PFSK-1 (cell line): ENCODE data around the gene GAPT.

ENCODE experiments used
- FOXP2 ChIP-seq: optimal IDR thresholded peaks from 2 replicates; pipeline ENCODE3; 2011; ENCODE audit warnings: borderline replicate concordance, control low read depth, inconsistent platforms; ENCODE audit not compliant: insufficient read depth; ENCODE audit errors: extremely low read length, extremely low read depth
- POLR2AphosphoS5 ChIP-seq: IDR thresholded peaks from 2 replicates; pipeline ENCODE4 v1.6.1; 2012; ENCODE audit warnings: low read depth, mild to moderate bottlenecking, control low read depth, low read length, moderate library complexity
- SIN3A ChIP-seq: IDR thresholded peaks from 2 replicates; pipeline ENCODE4 v1.6.1; 2012; ENCODE audit warnings: mild to moderate bottlenecking, low read length, moderate library complexity, borderline replicate concordance; ENCODE audit not compliant: insufficient read depth
- TAF1 ChIP-seq: IDR thresholded peaks from 2 replicates; pipeline ENCODE4 v1.6.1; 2012; ENCODE audit warnings: low read length, control low read depth, borderline replicate concordance; ENCODE audit not compliant: insufficient read depth
- TF ChIP-seq, protein P1 (sequence below), 2 experiments: IDR thresholded peaks; 2 replicates each; pipeline versions ENCODE4 v1.6.1 to v1.8.0; 2011 to 2012; ENCODE audit warnings: low read depth in 2 of 2, low read length in 2 of 2, control low read depth in 1 of 2, inconsistent platforms in 1 of 2, mild to moderate bottlenecking in 1 of 2, moderate library complexity in 1 of 2; ENCODE audit not compliant: insufficient read depth in 1 of 2

GAPT gene

GRCh38 chr5:58497386-58497785 lies 6.2 kb downstream of the GAPT start:
- no peak for TF ChIP-seq POLR2AphosphoS5
- no peak for TF ChIP-seq TAF1
- TF ChIP-seq FOXP2: no peak
- no peak for TF ChIP-seq SIN3A
- TF ChIP-seq, protein P1, sequence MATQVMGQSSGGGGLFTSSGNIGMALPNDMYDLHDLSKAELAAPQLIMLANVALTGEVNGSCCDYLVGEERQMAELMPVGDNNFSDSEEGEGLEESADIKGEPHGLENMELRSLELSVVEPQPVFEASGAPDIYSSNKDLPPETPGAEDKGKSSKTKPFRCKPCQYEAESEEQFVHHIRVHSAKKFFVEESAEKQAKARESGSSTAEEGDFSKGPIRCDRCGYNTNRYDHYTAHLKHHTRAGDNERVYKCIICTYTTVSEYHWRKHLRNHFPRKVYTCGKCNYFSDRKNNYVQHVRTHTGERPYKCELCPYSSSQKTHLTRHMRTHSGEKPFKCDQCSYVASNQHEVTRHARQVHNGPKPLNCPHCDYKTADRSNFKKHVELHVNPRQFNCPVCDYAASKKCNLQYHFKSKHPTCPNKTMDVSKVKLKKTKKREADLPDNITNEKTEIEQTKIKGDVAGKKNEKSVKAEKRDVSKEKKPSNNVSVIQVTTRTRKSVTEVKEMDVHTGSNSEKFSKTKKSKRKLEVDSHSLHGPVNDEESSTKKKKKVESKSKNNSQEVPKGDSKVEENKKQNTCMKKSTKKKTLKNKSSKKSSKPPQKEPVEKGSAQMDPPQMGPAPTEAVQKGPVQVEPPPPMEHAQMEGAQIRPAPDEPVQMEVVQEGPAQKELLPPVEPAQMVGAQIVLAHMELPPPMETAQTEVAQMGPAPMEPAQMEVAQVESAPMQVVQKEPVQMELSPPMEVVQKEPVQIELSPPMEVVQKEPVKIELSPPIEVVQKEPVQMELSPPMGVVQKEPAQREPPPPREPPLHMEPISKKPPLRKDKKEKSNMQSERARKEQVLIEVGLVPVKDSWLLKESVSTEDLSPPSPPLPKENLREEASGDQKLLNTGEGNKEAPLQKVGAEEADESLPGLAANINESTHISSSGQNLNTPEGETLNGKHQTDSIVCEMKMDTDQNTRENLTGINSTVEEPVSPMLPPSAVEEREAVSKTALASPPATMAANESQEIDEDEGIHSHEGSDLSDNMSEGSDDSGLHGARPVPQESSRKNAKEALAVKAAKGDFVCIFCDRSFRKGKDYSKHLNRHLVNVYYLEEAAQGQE (IDR thresholded peaks at IDR 0.05; ENCODE audit: insufficient read depth in 1 of 2, low read depth in 2 of 2, low read length in 2 of 2): no peak

GRCh38 chr5:58497921-58498320 lies 6.7 kb downstream of the GAPT start:
- no peak for TF ChIP-seq SIN3A
- TF ChIP-seq POLR2AphosphoS5: no peak
- TF ChIP-seq, protein P1 (IDR thresholded peaks at IDR 0.05; ENCODE audit: insufficient read depth in 1 of 2, low read depth in 2 of 2, low read length in 2 of 2): no peak
- no peak for TF ChIP-seq TAF1
- no peak for TF ChIP-seq FOXP2

- TF ChIP-seq FOXP2: no peak
- TF ChIP-seq, protein P1 (IDR thresholded peaks at IDR 0.05; ENCODE audit: insufficient read depth in 1 of 2, low read depth in 2 of 2, low read length in 2 of 2): no peak
Observed at GRCh38 chr5:58498340-58498942, 7.2 kb downstream of the GAPT start.

DNA sequence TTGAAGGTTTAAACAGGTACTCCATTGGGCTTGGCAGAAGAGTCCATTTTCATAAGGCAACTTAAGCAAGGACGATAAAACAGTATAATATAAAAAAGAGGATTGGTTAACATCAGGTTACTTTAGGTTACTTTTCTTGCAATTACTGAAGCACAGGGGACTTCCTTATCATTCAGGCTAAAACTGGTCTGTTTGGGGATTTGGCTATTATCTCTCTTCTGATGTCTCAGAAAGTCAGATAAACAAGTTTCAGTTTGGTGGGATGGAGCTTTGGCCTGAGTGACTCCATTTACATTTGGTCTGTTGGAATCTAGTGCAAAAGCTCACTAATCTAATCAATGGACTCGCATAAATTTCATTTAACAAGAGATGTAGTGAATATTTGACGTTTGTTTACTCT lies 8.0 kb downstream of the GAPT start:
- no peak for TF ChIP-seq POLR2AphosphoS5
- no peak for TF ChIP-seq FOXP2
- no peak for TF ChIP-seq TAF1
- TF ChIP-seq SIN3A: no peak
- TF ChIP-seq, protein P1 (IDR thresholded peaks at IDR 0.05; ENCODE audit: insufficient read depth in 1 of 2, low read depth in 2 of 2, low read length in 2 of 2): no peak

- TF ChIP-seq TAF1 (no peak), FOXP2 (no peak), POLR2AphosphoS5 (no peak), SIN3A (no peak)
- TF ChIP-seq, protein P1 (IDR thresholded peaks at IDR 0.05; ENCODE audit: insufficient read depth in 1 of 2, low read depth in 2 of 2, low read length in 2 of 2): no peak
Observed at GRCh38 chr5:58499941-58500340, 8.7 kb downstream of the GAPT start.
